ENCODE results near the gene C9orf153. TPM values are rescaled to one million over a fixed set of nuclear protein-coding genes. Genes with fewer than 3 reads are reported as not detected.

Gene C9orf153
- total and polyA plus RNA-seq, 2 experiments from 2014 or later: 1.0 TPM; not detected in 1

DNA sequence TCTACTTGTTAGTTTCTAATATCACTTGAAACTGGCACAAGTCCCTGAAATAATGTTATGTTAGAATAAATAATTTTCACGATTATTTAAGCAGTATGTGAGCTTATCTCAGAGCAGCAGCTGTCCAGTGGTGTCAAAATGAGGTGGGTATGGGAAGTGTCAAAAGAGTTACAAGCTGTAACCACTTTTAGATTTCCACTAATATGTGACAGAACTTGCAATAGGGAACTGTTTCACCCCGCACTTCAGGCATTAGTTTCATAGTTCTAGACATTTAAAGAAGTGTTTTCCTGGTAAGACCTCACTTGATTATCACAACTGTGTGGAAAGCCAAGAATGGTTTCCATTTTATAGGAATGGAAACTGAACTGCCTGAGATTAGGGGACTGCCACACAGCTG is 25.8 kb upstream of the C9orf153 start:
- no peak for DNase-seq (ENCODE audit: low read depth in 1 of 2, low spot score in 1 of 2)
- TF ChIP-seq, protein P1, sequence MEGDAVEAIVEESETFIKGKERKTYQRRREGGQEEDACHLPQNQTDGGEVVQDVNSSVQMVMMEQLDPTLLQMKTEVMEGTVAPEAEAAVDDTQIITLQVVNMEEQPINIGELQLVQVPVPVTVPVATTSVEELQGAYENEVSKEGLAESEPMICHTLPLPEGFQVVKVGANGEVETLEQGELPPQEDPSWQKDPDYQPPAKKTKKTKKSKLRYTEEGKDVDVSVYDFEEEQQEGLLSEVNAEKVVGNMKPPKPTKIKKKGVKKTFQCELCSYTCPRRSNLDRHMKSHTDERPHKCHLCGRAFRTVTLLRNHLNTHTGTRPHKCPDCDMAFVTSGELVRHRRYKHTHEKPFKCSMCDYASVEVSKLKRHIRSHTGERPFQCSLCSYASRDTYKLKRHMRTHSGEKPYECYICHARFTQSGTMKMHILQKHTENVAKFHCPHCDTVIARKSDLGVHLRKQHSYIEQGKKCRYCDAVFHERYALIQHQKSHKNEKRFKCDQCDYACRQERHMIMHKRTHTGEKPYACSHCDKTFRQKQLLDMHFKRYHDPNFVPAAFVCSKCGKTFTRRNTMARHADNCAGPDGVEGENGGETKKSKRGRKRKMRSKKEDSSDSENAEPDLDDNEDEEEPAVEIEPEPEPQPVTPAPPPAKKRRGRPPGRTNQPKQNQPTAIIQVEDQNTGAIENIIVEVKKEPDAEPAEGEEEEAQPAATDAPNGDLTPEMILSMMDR (IDR thresholded peaks at IDR 0.05; ENCODE audit: low read depth, low read length): no peak
- H3K4me1 ChIP-seq (ENCODE audit: low read depth): peaks cover 7% of the 10 kb centered on the region

DNA sequence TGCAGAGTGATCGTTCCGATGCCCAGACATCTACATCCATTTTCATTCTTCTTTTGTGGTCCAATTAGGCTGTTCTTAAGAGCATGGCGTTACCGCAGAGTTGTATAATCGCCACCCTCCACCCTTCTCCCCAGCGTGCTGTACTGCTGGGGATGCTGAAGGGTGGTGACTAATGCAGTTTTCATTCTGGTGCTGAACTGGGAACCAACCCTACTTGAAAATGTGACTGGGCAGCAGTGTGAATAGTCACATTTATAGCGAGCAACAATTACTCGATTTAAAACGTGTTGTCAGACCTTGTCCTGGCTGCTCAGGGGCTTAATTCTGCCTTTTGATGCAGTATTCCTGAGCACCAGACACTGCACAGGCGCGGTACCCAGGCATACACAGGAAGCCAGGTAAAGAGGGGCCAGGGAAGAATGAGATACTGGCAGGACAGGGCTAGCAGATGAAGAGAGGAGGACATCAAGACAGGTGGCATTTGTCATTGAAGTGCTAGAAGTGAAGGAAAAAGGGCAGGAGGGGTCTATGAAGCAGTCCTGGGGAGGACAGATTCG is 23.6 kb upstream of the C9orf153 start:
- H3K4me3 ChIP-seq: peak overlapping the region; percentile 63
- H3K4me1 ChIP-seq (ENCODE audit: low read depth): peaks cover 14% of the 10 kb centered on the region
- peak in 1 of 2 donors; percentile 88 for DNase-seq (ENCODE audit: low read depth in 1 of 2, low spot score in 1 of 2)
- TF ChIP-seq, protein P1 (IDR thresholded peaks at IDR 0.05; ENCODE audit: low read depth, low read length): no peak
- no peaks in the 10 kb centered on the region for H3K9me3 ChIP-seq (ENCODE audit: low read depth)
- no peaks in the 10 kb centered on the region for H3K27me3 ChIP-seq
- peak overlapping the region; percentile 5 for H3K27ac ChIP-seq
- no peaks in the 10 kb centered on the region for H3K36me3 ChIP-seq

More for the DNA sequence above, 25.8 kb upstream of the C9orf153 start:
- Histone ChIP-seq H3K27ac (no peak overlapping the region), H3K27me3 (no peaks in the 10 kb centered on the region), H3K4me3 (no peak overlapping the region), H3K36me3 (no peaks in the 10 kb centered on the region), H3K9me3 (ENCODE audit: low read depth) (no peaks in the 10 kb centered on the region)

DNA sequence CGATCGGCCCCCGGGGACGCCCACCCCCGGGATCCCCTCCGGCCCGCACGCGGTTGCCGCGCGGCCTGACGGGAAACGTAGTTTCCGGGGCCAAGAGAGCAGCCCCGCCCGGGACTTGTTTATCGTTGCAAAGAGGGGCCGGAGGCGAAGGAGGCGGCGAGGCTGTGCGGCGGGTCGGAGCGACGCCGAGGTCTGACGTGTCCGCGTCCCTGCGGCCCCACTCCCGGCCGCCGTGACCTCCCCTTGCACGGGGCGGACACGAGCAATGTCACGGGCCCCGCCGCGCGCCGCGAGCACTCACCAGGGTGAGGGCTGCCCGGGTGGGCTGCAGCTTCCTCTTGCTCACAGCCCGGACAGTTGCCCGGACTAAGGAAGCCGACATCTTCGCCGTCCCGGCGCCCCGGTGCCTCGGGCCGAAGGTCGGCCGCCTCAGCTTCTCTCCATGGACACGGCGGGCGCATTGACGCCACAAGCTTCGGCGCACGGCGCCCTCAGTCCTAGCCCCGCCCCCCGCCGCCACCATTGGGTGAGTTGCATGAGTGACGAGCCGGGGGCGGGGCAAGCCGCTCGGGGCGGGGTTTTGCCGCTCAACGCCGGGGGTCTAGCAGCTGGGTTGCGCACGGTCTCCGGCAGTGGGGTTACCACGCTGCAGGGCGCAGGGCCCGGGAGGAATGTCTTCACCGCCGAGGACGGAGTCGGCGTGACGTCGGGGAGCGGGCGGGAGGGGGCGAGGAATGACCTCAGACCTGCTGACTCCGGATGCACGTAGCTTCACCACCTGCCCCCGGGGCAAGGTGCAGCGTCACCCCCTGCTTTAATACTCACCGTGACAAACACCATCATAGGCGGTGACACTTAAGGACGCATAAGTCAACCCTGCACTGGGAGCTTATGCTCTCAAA is 22.9 kb upstream of the C9orf153 start, which contains the start of gene ISCA1:
Gene ISCA1 (minus strand): TSS at position 462 of the 902 bp plus-strand sequence. CDS start 80 bp downstream, at position 382.
- TF ChIP-seq, protein P1 (IDR thresholded peaks at IDR 0.05; ENCODE audit: low read depth, low read length): no peak
- peak; percentile 95 to 99 for DNase-seq (ENCODE audit: low read depth in 1 of 2, low spot score in 1 of 2)
- peak within 1 kb of the TSS; percentile 95 for H3K27ac ChIP-seq

DNA sequence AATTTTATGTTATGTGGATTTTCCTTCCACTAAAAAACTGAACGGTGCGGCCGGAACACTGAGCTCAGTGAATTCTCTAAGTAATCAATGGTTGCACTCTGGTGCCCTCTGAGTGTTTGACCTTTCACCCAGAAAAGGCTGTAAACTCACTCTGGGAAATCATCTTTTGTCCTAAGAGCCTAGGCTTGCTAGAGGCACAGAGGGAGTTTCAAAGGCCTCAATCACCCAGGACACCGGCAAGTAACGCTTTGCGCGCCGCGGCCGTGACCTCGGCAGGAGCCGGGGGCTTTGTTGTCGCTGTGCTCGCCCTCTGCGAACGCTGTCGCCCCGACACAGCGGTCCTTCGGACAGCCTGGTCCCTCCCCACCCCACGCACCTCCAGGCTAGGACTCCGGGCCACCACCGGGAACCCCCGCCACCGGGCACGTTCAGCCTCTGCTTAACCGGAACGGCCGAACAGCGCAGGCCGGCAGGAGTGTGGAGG is 22.2 kb upstream of the C9orf153 start:
- TF ChIP-seq, protein P1 (IDR thresholded peaks at IDR 0.05; ENCODE audit: low read depth, low read length): no peak
- Histone ChIP-seq H3K4me3 (peak overlapping the region; percentile 63), H3K9me3 (ENCODE audit: low read depth) (no peaks in the 10 kb centered on the region), H3K36me3 (no peaks in the 10 kb centered on the region), H3K4me1 (ENCODE audit: low read depth) (peaks cover 14% of the 10 kb centered on the region), H3K27ac (peak overlapping the region; percentile 95), H3K27me3 (no peaks in the 10 kb centered on the region)
- peak in 1 of 2 donors; percentile 69 for DNase-seq (ENCODE audit: low read depth in 1 of 2, low spot score in 1 of 2)

More for the DNA sequence above, 22.9 kb upstream of the C9orf153 start, which contains the start of gene ISCA1:
- peaks cover 14% of the 10 kb centered on the region for H3K4me1 ChIP-seq (ENCODE audit: low read depth)
- no peaks in the 10 kb centered on the region for H3K9me3 ChIP-seq (ENCODE audit: low read depth)
- no peaks in the 10 kb centered on the region for H3K27me3 ChIP-seq
- no peaks in the 10 kb centered on the region for H3K36me3 ChIP-seq
- H3K4me3 ChIP-seq: peak within 1 kb of the TSS; percentile 63

DNA sequence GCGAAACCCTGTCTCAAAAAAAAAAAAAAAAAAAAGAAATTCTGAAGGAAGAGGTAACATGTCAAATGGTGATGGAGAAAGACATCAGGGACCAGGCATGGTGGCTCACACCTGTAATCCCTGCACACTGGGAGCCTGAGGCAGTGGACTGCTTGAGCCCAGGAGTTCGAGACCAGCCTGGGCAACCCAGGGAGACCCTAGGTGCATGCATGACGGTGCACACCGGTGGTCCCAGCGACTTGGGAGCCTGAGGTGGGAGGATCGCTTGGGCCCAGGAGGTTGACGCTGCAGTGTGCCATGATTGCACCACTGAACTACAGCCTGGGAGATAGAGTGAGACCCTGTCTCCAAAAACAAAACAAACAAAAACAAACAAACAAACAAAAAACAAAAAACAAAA is 21.1 kb upstream of the C9orf153 start:
- TF ChIP-seq, protein P1 (IDR thresholded peaks at IDR 0.05; ENCODE audit: low read depth, low read length): no peak
- DNase-seq (ENCODE audit: low read depth in 1 of 2, low spot score in 1 of 2): no peak
- Histone ChIP-seq H3K4me3 (peak overlapping the region; percentile 63), H3K9me3 (ENCODE audit: low read depth) (no peaks in the 10 kb centered on the region), H3K4me1 (ENCODE audit: low read depth) (peaks cover 14% of the 10 kb centered on the region), H3K36me3 (no peaks in the 10 kb centered on the region), H3K27ac (no peak overlapping the region), H3K27me3 (no peaks in the 10 kb centered on the region)
